ENCODE results near the gene MAN2B2.

GRCh38 chr4:6584865-6585264 lies 9.9 kb downstream of the MAN2B2 start:
- TF ChIP-seq, protein P1, sequence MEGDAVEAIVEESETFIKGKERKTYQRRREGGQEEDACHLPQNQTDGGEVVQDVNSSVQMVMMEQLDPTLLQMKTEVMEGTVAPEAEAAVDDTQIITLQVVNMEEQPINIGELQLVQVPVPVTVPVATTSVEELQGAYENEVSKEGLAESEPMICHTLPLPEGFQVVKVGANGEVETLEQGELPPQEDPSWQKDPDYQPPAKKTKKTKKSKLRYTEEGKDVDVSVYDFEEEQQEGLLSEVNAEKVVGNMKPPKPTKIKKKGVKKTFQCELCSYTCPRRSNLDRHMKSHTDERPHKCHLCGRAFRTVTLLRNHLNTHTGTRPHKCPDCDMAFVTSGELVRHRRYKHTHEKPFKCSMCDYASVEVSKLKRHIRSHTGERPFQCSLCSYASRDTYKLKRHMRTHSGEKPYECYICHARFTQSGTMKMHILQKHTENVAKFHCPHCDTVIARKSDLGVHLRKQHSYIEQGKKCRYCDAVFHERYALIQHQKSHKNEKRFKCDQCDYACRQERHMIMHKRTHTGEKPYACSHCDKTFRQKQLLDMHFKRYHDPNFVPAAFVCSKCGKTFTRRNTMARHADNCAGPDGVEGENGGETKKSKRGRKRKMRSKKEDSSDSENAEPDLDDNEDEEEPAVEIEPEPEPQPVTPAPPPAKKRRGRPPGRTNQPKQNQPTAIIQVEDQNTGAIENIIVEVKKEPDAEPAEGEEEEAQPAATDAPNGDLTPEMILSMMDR (IDR thresholded peaks at IDR 0.05): no peak
- no peak for TF ChIP-seq POLR2AphosphoS5 (IDR thresholded peaks at IDR 0.05)
- no peak for TF ChIP-seq POLR2A (IDR thresholded peaks at IDR 0.05; ENCODE audit: low read depth)
- no peak for TF ChIP-seq EP300 (IDR thresholded peaks at IDR 0.05)
